CD4-positive, alpha-beta T cell treated with Interleukin-15 for 1 hour (primary cell): ENCODE data around the gene CNDP1.

Experiments used
- DNase-seq: peaks from one replicate; pipeline ENCODE4 v3.0.0-alpha.2; 2020

Gene CNDP1

GRCh38 chr18:74631623-74632350, 97.5 kb downstream of the CNDP1 start:
- no peak for DNase-seq

DNA sequence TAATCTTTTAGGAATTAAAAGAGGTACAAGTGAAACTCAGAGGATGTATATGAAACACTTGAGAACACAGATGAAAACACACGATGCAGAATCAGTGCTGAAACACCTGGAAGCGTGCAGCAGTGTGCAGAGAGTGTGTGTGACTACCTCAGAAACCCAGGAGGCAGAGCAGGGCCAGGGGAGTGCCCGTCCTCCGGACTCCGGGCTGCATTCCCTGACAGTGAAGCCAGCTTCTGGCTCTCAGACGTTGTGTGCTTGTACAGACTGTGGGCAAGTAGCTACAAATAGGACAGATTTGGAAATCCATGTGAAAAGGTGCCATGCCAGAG, 98.0 kb downstream of the CNDP1 start:
- no peak for DNase-seq

DNA sequence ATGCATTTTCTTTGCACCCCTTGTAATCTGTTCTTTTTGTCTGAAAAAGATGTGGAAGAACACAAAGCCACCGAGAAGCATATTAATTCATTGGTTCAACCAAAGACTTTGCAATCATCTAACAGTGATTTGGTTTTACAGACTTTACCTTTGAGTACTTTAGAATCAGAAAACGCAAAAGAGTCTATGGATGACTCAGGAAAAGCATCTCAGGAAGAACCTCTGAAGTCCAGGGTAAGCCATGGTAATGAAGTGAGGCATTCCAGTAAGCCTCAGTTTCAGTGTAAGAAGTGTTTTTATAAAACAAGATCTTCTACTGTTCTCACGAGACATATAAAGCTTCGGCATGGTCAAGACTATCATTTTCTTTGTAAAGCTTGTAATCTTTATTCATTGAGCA, 98.6 kb downstream of the CNDP1 start:
- DNase-seq = no peak

DNA sequence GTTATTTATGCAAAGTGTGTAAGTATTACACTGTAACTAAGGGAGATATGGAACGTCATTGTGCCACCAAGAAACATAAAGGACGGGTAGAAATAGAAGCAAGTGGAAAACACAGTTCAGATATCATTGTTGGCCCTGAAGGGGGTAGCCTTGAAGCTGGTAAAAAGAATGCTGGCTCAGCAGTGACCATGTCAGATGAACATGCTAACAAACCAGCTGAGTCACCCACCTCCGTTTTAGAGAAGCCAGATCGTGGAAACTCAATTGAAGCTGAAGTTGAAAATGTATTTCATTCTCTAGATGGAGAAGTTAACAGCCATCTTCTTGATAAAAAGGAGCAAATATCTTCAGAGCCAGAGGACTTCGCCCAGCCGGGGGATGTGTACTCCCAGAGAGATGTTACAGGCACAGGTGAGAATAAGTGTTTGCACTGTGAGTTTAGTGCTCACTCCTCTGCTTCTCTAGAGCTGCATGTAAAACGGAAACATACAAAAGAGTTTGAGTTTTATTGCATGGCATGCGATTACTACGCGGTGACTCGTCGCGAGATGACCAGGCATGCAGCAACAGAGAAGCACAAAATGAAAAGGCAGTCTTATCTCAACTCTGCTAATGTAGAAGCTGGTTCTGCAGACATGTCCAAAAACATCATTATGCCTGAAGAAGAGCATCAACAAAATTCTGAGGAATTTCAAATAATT, 99.5 kb downstream of the CNDP1 start:
- no peak for DNase-seq

DNA sequence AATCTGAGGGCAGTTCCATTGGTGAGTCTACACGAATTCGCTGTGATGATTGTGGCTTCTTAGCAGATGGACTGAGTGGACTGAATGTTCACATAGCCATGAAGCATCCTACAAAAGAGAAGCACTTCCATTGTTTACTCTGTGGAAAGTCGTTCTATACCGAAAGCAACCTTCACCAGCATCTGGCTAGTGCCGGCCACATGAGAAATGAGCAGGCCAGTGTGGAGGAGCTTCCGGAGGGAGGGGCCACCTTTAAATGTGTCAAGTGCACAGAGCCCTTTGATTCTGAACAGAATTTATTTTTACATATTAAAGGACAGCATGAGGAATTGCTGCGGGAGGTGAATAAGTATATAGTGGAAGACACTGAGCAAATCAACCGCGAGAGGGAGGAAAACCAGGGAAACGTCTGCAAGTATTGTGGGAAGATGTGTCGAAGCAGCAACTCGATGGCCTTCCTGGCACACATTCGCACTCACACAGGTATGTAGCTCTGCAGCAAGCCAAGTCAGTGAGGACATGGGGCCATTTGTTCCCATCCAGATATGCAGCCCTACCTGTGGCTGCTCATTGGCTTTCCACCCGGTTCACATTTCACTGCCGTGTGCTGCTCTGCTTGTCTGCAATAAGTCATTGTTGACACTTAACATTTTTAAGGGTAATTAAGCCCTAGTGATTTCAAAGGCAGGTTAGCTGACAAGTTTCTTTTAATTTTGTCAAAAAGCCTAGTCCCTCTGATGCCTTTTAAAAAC, 101.1 kb downstream of the CNDP1 start:
- no peak for DNase-seq
